IPS DF 19.7 (cell line): ENCODE results near the gene LRRC55.

Source experiments
- DNase-seq: peaks from one replicate; pipeline ENCODE4 v3.0.0-alpha.2; 2013; ENCODE audit warnings: low read depth, low spot score

Gene LRRC55

GRCh38 chr11:57181678-57182305, at the start of gene LRRC55:
Gene LRRC55, plus strand, starts transcription at chr11:57181953. Its CDS starts 70 bp downstream, at chr11:57182023.
- DNase-seq, result no peak

- no peak for DNase-seq
These were observed 48.3 kb upstream of the LRRC55 start for GRCh38 chr11:57133366-57134038.

- no peak for DNase-seq
These were observed 47.5 kb upstream of the LRRC55 start for GRCh38 chr11:57134284-57134683.

- no peak for DNase-seq
These were observed 46.6 kb upstream of the LRRC55 start for GRCh38 chr11:57135020-57135751.

GRCh38 chr11:57140568-57140967, 41.2 kb upstream of the LRRC55 start:
- DNase-seq, result no peak

GRCh38 chr11:57143459-57143858, 38.3 kb upstream of the LRRC55 start:
- DNase-seq, result no peak

- DNase-seq, result no peak
These were observed 37.7 kb upstream of the LRRC55 start for GRCh38 chr11:57144075-57144474.

GRCh38 chr11:57144531-57145320, 37.0 kb upstream of the LRRC55 start:
- DNase-seq, result no peak

GRCh38 chr11:57146301-57146700, 35.5 kb upstream of the LRRC55 start:
- no peak for DNase-seq

GRCh38 chr11:57148621-57149020, 33.1 kb upstream of the LRRC55 start:
- no peak for DNase-seq

- DNase-seq, result no peak
These were observed 31.3 kb upstream of the LRRC55 start for GRCh38 chr11:57150454-57150917.

GRCh38 chr11:57152134-57152533, 29.6 kb upstream of the LRRC55 start:
- no peak for DNase-seq

GRCh38 chr11:57153448-57153847, 28.3 kb upstream of the LRRC55 start:
- DNase-seq, result no peak

- DNase-seq, result no peak
These were observed 27.0 kb upstream of the LRRC55 start for GRCh38 chr11:57154739-57155138.

GRCh38 chr11:57155400-57155799, 26.4 kb upstream of the LRRC55 start:
- no peak for DNase-seq

- DNase-seq, result no peak
These were observed 25.7 kb upstream of the LRRC55 start for GRCh38 chr11:57155838-57156607.

GRCh38 chr11:57156928-57157327, 24.8 kb upstream of the LRRC55 start:
- DNase-seq, result no peak

GRCh38 chr11:57157624-57158023, 24.1 kb upstream of the LRRC55 start:
- DNase-seq, result no peak

GRCh38 chr11:57158180-57158579, 23.6 kb upstream of the LRRC55 start:
- no peak for DNase-seq

GRCh38 chr11:57158599-57158998, 23.2 kb upstream of the LRRC55 start:
- DNase-seq, result no peak

- DNase-seq, result no peak
These were observed 21.1 kb upstream of the LRRC55 start for GRCh38 chr11:57160665-57161064.
